ENCODE measurements around the gene CYP2W1. TPM values are rescaled to one million over a fixed set of nuclear protein-coding genes. Genes with fewer than 3 reads are reported as not detected.
"Not testable (repeated sequence)": the region's sequence is repeated elsewhere in the genome, so short reads cannot be mapped to it uniquely, and the experiment has no call there.

The CYP2W1 gene
- total RNA-seq (2014; rRNA removed; shearing (Covaris generic)) = not detected in 2 replicates
- polyA plus RNA-seq (2015; cell fraction: cytosol; rRNA removed) = 0.11 TPM in 1 of 2 replicates, not detected in the other
- polyA plus RNA-seq (2015; cell fraction: nucleus; rRNA removed) = not detected in 2 replicates

- in situ Hi-C loops (cut with HindIII; ENCODE audit: low pct_unique_long_range_greater_than_20kb, low sequenced_read_pairs) = no loop called here
Observed at GRCh38 chr7:983004-983615, at the start of gene CYP2W1. Gene CYP2W1 (plus strand): TSS chr7:983181. CDS start chr7:983212, 31 bp downstream.

GRCh38 chr7:934469-935163 lies 48.4 kb upstream of the CYP2W1 start:
- in situ Hi-C loops (cut with HindIII; ENCODE audit: low pct_unique_long_range_greater_than_20kb, low sequenced_read_pairs) = no loop called here
- DNase-seq (ENCODE audit: low read depth, low spot score) = no peak

More at GRCh38 chr7:983004-983615, at the start of gene CYP2W1:
- no peak for DNase-seq (ENCODE audit: low read depth, low spot score)

- DNase-seq (ENCODE audit: low read depth, low spot score) = no peak
- in situ Hi-C loops (cut with HindIII; ENCODE audit: low pct_unique_long_range_greater_than_20kb, low sequenced_read_pairs) = no loop called here
Observed at GRCh38 chr7:935164-935873, 47.7 kb upstream of the CYP2W1 start.

GRCh38 chr7:935874-936385 lies 47.1 kb upstream of the CYP2W1 start:
- no peak for DNase-seq (ENCODE audit: low read depth, low spot score)
- in situ Hi-C loops (cut with HindIII; ENCODE audit: low pct_unique_long_range_greater_than_20kb, low sequenced_read_pairs) = no loop called here

GRCh38 chr7:936386-937054 lies 46.5 kb upstream of the CYP2W1 start:
- in situ Hi-C loops (cut with HindIII; ENCODE audit: low pct_unique_long_range_greater_than_20kb, low sequenced_read_pairs) = no loop called here
- DNase-seq (ENCODE audit: low read depth, low spot score) = no peak

- in situ Hi-C loops (cut with HindIII; ENCODE audit: low pct_unique_long_range_greater_than_20kb, low sequenced_read_pairs) = no loop called here
- DNase-seq (ENCODE audit: low read depth, low spot score) = no peak
Observed at GRCh38 chr7:937856-938484, 45.0 kb upstream of the CYP2W1 start.

GRCh38 chr7:938546-939185 lies 44.3 kb upstream of the CYP2W1 start:
- no peak for DNase-seq (ENCODE audit: low read depth, low spot score)
- in situ Hi-C loops (cut with HindIII; ENCODE audit: low pct_unique_long_range_greater_than_20kb, low sequenced_read_pairs) = no loop called here

- no peak for DNase-seq (ENCODE audit: low read depth, low spot score)
- in situ Hi-C loops (cut with HindIII; ENCODE audit: low pct_unique_long_range_greater_than_20kb, low sequenced_read_pairs) = no loop called here
Observed at GRCh38 chr7:939843-940242, 43.1 kb upstream of the CYP2W1 start.

- in situ Hi-C loops (cut with HindIII; ENCODE audit: low pct_unique_long_range_greater_than_20kb, low sequenced_read_pairs) = no loop called here
- no peak for DNase-seq (ENCODE audit: low read depth, low spot score)
Observed at GRCh38 chr7:940599-941408, 42.2 kb upstream of the CYP2W1 start.

- in situ Hi-C loops (cut with HindIII; ENCODE audit: low pct_unique_long_range_greater_than_20kb, low sequenced_read_pairs); DNase-seq (ENCODE audit: low read depth, low spot score): not testable (repeated sequence)
Observed at GRCh38 chr7:943793-944192, 39.2 kb upstream of the CYP2W1 start.

GRCh38 chr7:944744-945143 lies 38.2 kb upstream of the CYP2W1 start:
- DNase-seq (ENCODE audit: low read depth, low spot score) = no peak
- in situ Hi-C loops (cut with HindIII; ENCODE audit: low pct_unique_long_range_greater_than_20kb, low sequenced_read_pairs) = no loop called here

GRCh38 chr7:945147-945555 lies 37.8 kb upstream of the CYP2W1 start:
- in situ Hi-C loops (cut with HindIII; ENCODE audit: low pct_unique_long_range_greater_than_20kb, low sequenced_read_pairs) = no loop called here
- no peak for DNase-seq (ENCODE audit: low read depth, low spot score)

GRCh38 chr7:945556-946255 lies 37.3 kb upstream of the CYP2W1 start:
- DNase-seq (ENCODE audit: low read depth, low spot score) = no peak
- in situ Hi-C loops (cut with HindIII; ENCODE audit: low pct_unique_long_range_greater_than_20kb, low sequenced_read_pairs) = no loop called here

GRCh38 chr7:946256-946996 lies 36.6 kb upstream of the CYP2W1 start:
- no peak for DNase-seq (ENCODE audit: low read depth, low spot score)
- in situ Hi-C loops (cut with HindIII; ENCODE audit: low pct_unique_long_range_greater_than_20kb, low sequenced_read_pairs) = no loop called here
